Raji (cell line): ENCODE results near the gene STK11IP.

Experiments
- POLR2A ChIP-seq: IDR thresholded peaks from 2 replicates; pipeline ENCODE4 v1.6.1; 2011; ENCODE audit warnings: low read depth, low read length, control low read depth; ENCODE audit not compliant: insufficient read depth

Gene STK11IP

GRCh38 chr2:219571311-219572236, 26.1 kb upstream of the STK11IP start, which contains the start of gene OBSL1:
Gene OBSL1 (minus strand): TSS chr2:219571539. CDS start chr2:219571232, 307 bp downstream.
- no peak for TF ChIP-seq POLR2A

DNA sequence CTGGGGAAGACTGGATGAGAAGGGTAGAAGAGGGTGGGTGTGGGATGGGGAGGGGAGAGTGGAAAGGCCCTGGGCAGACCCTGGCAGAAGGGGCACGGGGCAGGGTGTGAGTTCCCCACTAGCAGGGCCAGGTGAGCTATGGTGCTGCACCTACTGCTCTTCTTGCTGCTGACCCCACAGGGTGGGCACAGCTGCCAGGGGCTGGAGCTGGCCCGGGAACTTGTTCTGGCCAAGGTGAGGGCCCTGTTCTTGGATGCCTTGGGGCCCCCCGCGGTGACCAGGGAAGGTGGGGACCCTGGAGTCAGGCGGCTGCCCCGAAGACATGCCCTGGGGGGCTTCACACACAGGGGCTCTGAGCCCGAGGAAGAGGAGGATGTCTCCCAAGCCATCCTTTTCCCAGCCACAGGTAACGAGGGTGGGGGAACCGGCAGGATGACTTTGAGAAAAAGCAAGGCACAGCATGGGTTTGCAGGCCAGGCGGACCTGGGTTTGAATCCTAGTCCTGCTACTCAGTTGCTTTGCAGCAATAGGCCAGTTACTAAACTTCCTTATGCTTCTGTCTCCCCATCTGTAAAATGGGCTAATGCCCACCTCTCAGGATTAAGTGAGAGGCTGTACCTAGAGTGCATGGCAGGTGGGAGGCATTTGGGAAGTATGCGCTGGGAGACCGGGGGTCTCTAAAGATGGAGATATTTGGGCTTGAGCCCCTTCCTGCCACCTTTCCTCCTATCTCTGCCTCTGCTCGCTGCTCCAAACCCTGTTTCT, 25.2 kb upstream of the STK11IP start, which contains the start of gene INHA:
INHA (plus strand) TSS at position 74 of the 765 bp plus-strand sequence; CDS start at position 139, 65 bp downstream.
- TF ChIP-seq POLR2A = no peak

GRCh38 chr2:219573166-219573565, 24.5 kb upstream of the STK11IP start:
- no peak for TF ChIP-seq POLR2A

- TF ChIP-seq POLR2A = no peak
These were observed 23.0 kb upstream of the STK11IP start for GRCh38 chr2:219574484-219575311.

- no peak for TF ChIP-seq POLR2A
These were observed 21.8 kb upstream of the STK11IP start for GRCh38 chr2:219575566-219576504.

GRCh38 chr2:219576505-219577388, 20.9 kb upstream of the STK11IP start:
- no peak for TF ChIP-seq POLR2A

DNA sequence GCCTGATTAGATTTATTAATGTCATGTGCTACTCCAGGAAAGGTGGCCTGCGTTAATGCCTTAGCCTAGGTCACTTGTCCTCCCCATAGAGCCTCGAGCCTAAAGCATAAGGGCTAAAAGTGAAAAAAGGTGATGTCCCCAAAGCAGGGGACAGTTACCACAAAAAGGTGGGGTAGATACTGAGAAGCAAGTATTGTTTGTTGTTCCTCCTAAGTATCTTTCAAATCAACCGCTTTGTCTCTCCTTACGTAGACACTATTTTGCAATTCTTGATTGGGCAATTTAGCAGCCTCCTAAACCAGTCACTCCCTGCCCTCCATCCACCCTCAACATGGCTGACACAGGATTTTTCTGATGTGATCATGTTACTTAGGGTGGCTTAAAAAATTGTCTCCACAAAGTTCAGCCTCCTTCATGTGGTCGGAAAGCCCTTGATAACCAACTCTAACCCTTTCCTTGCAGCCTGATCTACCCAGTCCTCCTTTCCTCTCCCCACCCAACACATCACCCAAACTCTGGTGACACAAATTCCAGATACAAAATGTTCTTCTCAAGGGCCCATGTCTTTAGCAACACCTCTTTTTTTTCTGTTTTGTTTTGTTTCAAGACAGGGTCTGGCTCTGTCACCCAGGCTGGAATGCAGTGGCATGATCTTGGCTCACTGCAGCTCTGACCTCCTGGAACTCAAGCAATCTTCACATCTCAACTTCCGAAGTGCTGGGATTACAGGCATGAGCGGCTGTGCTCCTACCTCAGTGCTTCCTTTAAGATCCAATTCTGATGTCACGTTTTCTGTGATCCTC, 18.6 kb upstream of the STK11IP start:
- TF ChIP-seq POLR2A = no peak

DNA sequence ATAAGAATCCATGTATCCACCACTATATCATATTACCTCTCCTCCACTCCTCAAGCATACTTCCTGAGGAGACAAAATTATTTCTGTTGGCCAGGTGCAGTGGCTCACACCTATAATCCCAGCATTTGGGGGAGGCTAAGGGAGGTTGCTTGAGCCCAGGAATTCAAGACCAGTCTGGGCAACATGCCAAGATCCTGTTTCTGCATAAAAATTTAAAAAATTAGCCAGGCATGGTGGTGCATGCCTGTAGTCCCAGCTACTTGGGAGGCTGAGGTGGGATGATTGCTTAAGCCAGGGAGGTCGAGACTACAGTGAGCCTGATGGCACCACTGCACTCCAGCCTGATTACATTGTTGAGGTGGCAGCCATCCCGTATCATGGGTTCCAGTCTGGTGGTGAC, 16.3 kb upstream of the STK11IP start:
- no peak for TF ChIP-seq POLR2A

DNA sequence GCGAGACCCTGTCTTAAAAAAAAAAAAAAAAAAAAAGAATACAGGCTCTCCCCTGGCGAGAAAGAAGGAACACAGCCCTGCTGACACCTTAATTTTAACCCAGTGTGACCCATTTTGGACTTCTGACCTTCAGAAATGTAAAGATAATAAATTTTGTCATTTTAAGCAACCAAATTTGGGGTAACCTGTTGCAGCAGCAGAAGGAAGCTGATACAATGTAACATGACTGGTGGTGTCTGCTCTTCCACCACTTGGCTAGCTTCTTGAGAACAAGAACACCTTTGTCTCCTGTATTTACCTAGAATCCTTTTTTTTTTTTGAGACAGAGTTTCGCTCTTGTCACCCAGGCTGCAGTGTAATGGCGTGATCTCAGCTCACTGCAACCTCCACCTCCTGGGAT, 6.6 kb upstream of the STK11IP start:
- no peak for TF ChIP-seq POLR2A

DNA sequence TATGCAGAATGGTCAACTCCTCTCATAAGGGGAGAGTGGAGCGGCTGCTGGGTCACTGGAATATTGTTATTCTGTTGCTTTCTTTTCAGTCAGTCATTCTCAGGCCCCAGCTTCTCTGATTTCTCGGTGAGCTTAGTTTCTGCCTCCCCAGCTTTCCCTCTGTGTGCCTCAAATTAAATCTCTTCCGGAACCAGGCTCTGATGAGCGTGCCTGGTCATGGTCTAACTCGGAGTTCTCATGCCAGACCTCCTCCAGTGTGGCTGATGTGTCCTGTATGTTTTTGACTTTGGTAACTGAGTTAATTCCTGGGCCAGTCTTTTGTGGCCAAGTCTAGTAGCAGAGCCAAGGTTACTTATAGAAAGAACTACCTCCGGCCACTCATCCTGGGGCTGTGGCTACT, 4.9 kb upstream of the STK11IP start:
- TF ChIP-seq POLR2A = no peak

GRCh38 chr2:219593154-219593553, 4.5 kb upstream of the STK11IP start:
- no peak for TF ChIP-seq POLR2A

- no peak for TF ChIP-seq POLR2A
These were observed 2.4 kb upstream of the STK11IP start for GRCh38 chr2:219595256-219595655.
